Cardiac fibroblast (primary cell): ENCODE results near the gene TMPRSS9.

ENCODE experiments used
- DNase-seq, 2 donors: peaks; one replicate each; pipeline versions ENCODE4 v3.0.0 to v3.0.0-alpha.2; 2010; ENCODE audit warnings: low read depth in 2 of 2
- H3K4me3 ChIP-seq, 2 donors: replicated peaks in 1 of 2; 1 replicate in 1 of 2; 2 replicates in 1 of 2; pipeline ENCODE4 v1.5.1; 2011; ENCODE audit warnings: low read depth in 2 of 2, low read length in 2 of 2, mild to moderate bottlenecking in 2 of 2, moderate library complexity in 1 of 2
- CTCF ChIP-seq: IDR thresholded peaks from one replicate; pipeline ENCODE4 v1.5.1; 2011; ENCODE audit warnings: low read depth, mild to moderate bottlenecking, low read length, inconsistent platforms

Gene TMPRSS9

GRCh38 chr19:2423071-2423914 is 63.2 kb downstream of the TMPRSS9 start:
- no peak for DNase-seq
- no peak overlapping the region for H3K4me3 ChIP-seq
- no peak for TF ChIP-seq CTCF

GRCh38 chr19:2423915-2424685 is 64.0 kb downstream of the TMPRSS9 start:
- DNase-seq: no peak
- H3K4me3 ChIP-seq: no peak overlapping the region

GRCh38 chr19:2424686-2425621 is 64.9 kb downstream of the TMPRSS9 start:
- DNase-seq: peak; percentile 69 to 81
- peak; percentile 41 for TF ChIP-seq CTCF
- H3K4me3 ChIP-seq: peak overlapping the region; percentile 22 to 90

More at GRCh38 chr19:2423915-2424685, 64.0 kb downstream of the TMPRSS9 start:
- TF ChIP-seq CTCF: no peak

DNA sequence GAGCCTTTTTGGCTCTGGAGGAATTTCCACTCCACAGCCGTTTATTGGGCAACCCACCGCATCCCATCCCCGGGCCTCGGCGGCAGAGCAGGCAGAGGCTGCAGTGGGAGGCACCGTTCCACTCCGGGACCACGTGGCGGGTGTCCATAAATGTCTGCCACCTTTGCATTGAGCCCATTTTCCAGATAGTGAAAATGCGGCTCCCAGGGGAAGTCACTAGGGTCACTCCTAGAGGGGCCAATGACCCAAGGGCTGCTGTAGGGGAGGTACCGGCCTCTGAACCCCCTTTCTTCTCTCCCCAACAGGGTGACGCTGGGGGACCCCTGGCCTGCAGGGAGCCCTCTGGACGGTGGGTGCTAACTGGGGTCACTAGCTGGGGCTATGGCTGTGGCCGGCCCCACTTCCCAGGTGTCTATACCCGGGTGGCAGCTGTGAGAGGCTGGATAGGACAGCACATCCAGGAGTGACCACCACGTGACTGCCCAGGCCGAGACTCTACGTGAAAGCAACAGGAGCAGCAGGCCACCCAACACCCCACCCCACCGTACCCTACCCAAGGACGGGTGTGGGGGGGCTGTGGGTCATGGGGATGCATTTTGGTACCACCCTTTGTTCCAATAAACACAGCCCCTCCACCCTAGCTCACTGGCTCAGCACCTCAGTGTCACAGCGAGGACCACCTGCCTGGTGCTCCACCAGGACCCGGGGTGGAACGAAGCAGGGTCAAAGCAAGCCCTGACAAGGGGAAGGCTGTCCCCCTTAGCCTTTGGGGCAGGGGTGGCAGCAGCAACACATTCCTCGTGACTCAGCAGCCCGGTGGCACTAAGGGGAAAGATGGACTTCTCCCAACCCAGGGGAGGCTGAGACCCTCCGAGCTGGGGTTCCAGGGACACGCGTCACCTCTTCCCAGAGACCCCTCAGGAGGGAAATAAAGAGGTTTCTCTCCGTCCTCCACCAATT is 65.8 kb downstream of the TMPRSS9 start:
- TF ChIP-seq CTCF: no peak
- H3K4me3 ChIP-seq: peak overlapping the region; percentile 74 to 90
- DNase-seq: no peak

GRCh38 chr19:2426611-2427428 is 66.8 kb downstream of the TMPRSS9 start:
- peak overlapping the region; percentile 74 to 90 for H3K4me3 ChIP-seq
- TF ChIP-seq CTCF: no peak
- peak; percentile 38 to 54 for DNase-seq
